GM12891 (cell line): Measurements from ENCODE around the gene TNS3.

ENCODE experiments used
- POLR2A ChIP-seq: IDR thresholded peaks from 2 replicates; pipeline ENCODE4 v1.6.1; 2011; ENCODE audit warnings: low read depth, low read length, control low read depth
- POLR2AphosphoS5 ChIP-seq: IDR thresholded peaks from 2 replicates; pipeline ENCODE4 v1.6.1; 2011; ENCODE audit warnings: low read depth, low read length, control low read depth
- POU2F2 ChIP-seq: IDR thresholded peaks from 2 replicates; pipeline ENCODE4 v1.6.1; 2011; ENCODE audit warnings: low read depth, mild to moderate bottlenecking, control low read depth, low read length, moderate library complexity
- SPI1 ChIP-seq: IDR thresholded peaks from 2 replicates; pipeline ENCODE4 v1.6.1; 2011; ENCODE audit warnings: low read depth, low read length, control low read depth
- TAF1 ChIP-seq: IDR thresholded peaks from 2 replicates; pipeline ENCODE4 v1.6.1; 2011; ENCODE audit warnings: low read depth, low read length, control low read depth

GRCh38 chr7:47413526-47414341 is 168.2 kb downstream of the TNS3 start:
- no peak for TF ChIP-seq POLR2AphosphoS5
- TF ChIP-seq POLR2A: no peak
- TF ChIP-seq TAF1: no peak
- TF ChIP-seq SPI1: no peak
- TF ChIP-seq POU2F2: no peak
